Inflammatory macrophage treated with lipopolysaccharide for 1 hour (primary cell): Measurements from ENCODE around the gene TXNDC12.

Experiments used
- DNase-seq, 2 donors: peaks; one replicate each; pipeline ENCODE4 v3.0.0-alpha.2; 2020 to 2022

The TXNDC12 gene

GRCh38 chr1:51990478-51990965 lies 64.5 kb downstream of the TXNDC12 start, which contains the start of gene RAB3B:
Gene RAB3B, minus strand, starts transcription at chr1:51990700. Its CDS starts 13,583 bp downstream, at chr1:51977117.
- peak; percentile 4 to 34 for DNase-seq

- no peak for DNase-seq
Observed at GRCh38 chr1:51989582-51990477, 65.2 kb downstream of the TXNDC12 start.

- DNase-seq: no peak
Observed at GRCh38 chr1:51988254-51988653, 66.7 kb downstream of the TXNDC12 start.

GRCh38 chr1:51986718-51987117 lies 68.3 kb downstream of the TXNDC12 start:
- DNase-seq: no peak

GRCh38 chr1:51982161-51982560 lies 72.8 kb downstream of the TXNDC12 start:
- DNase-seq: no peak

GRCh38 chr1:51981555-51981954 lies 73.4 kb downstream of the TXNDC12 start:
- DNase-seq: no peak

GRCh38 chr1:51978099-51978498 lies 76.9 kb downstream of the TXNDC12 start:
- no peak for DNase-seq

GRCh38 chr1:51976846-51977602 lies 78.0 kb downstream of the TXNDC12 start:
- DNase-seq: no peak

GRCh38 chr1:51973587-51974474 lies 81.2 kb downstream of the TXNDC12 start:
- DNase-seq: no peak
